ENCODE results near the gene PLTP. TPM values are rescaled to one million over a fixed set of nuclear protein-coding genes. Genes with fewer than 3 reads are reported as not detected.

PLTP gene
- total and polyA plus RNA-seq, 2 of the 13 experiments (the other 11 are each of a cell fraction or from before 2014, with no cell fraction given), result 16.9 to 28.6 TPM

GRCh38 chr20:45917790-45918141 lies 5.8 kb upstream of the PLTP start (continued):
- 0 out of 2 replicates have a peak, but pooled peaks have one; percentile 46 for TF ChIP-seq ZNF598 (CRISPR knock-in tag; IDR thresholded peaks at IDR 0.05; ENCODE audit: borderline replicate concordance)
- TF ChIP-seq, protein P1, sequence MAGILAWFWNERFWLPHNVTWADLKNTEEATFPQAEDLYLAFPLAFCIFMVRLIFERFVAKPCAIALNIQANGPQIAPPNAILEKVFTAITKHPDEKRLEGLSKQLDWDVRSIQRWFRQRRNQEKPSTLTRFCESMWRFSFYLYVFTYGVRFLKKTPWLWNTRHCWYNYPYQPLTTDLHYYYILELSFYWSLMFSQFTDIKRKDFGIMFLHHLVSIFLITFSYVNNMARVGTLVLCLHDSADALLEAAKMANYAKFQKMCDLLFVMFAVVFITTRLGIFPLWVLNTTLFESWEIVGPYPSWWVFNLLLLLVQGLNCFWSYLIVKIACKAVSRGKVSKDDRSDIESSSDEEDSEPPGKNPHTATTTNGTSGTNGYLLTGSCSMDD (CRISPR knock-in tag; IDR thresholded peaks at IDR 0.05), result no peak
- TF ChIP-seq ZFP91 (CRISPR knock-in tag; IDR thresholded peaks at IDR 0.05; ENCODE audit: borderline replicate concordance), result 0 out of 2 replicates have a peak, but pooled peaks have one; percentile 26
- TF ChIP-seq HHEX (CRISPR knock-in tag; IDR thresholded peaks at IDR 0.05), result no peak
- TF ChIP-seq ATF1 (CRISPR knock-in tag; IDR thresholded peaks at IDR 0.05), result no peak
- no peak for TF ChIP-seq CC2D1A (CRISPR knock-in tag; IDR thresholded peaks at IDR 0.05)
- TF ChIP-seq SIX1 (CRISPR knock-in tag; IDR thresholded peaks at IDR 0.05; ENCODE audit: borderline replicate concordance), result no peak
- no peak for TF ChIP-seq ZSCAN25 (CRISPR knock-in tag; IDR thresholded peaks at IDR 0.05)
- TF ChIP-seq, protein P2, sequence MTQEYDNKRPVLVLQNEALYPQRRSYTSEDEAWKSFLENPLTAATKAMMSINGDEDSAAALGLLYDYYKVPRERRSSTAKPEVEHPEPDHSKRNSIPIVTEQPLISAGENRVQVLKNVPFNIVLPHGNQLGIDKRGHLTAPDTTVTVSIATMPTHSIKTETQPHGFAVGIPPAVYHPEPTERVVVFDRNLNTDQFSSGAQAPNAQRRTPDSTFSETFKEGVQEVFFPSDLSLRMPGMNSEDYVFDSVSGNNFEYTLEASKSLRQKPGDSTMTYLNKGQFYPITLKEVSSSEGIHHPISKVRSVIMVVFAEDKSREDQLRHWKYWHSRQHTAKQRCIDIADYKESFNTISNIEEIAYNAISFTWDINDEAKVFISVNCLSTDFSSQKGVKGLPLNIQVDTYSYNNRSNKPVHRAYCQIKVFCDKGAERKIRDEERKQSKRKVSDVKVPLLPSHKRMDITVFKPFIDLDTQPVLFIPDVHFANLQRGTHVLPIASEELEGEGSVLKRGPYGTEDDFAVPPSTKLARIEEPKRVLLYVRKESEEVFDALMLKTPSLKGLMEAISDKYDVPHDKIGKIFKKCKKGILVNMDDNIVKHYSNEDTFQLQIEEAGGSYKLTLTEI (CRISPR knock-in tag; conservative IDR thresholded peaks at IDR 0.05), result no peak
- TF ChIP-seq MIER3 (CRISPR knock-in tag; IDR thresholded peaks at IDR 0.05; ENCODE audit: borderline replicate concordance), result no peak
- TF ChIP-seq ZFP36L1 (CRISPR knock-in tag; IDR thresholded peaks at IDR 0.05), result 0 out of 2 replicates have a peak, but pooled peaks have one; percentile 55
- TF ChIP-seq PITX1 (CRISPR knock-in tag; IDR thresholded peaks at IDR 0.05), result 0 out of 2 replicates have a peak, but pooled peaks have one; percentile 10
- TF ChIP-seq, protein P3, sequence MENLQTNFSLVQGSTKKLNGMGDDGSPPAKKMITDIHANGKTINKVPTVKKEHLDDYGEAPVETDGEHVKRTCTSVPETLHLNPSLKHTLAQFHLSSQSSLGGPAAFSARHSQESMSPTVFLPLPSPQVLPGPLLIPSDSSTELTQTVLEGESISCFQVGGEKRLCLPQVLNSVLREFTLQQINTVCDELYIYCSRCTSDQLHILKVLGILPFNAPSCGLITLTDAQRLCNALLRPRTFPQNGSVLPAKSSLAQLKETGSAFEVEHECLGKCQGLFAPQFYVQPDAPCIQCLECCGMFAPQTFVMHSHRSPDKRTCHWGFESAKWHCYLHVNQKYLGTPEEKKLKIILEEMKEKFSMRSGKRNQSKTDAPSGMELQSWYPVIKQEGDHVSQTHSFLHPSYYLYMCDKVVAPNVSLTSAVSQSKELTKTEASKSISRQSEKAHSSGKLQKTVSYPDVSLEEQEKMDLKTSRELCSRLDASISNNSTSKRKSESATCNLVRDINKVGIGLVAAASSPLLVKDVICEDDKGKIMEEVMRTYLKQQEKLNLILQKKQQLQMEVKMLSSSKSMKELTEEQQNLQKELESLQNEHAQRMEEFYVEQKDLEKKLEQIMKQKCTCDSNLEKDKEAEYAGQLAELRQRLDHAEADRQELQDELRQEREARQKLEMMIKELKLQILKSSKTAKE (CRISPR knock-in tag; IDR thresholded peaks at IDR 0.05; ENCODE audit: borderline replicate concordance), result 0 out of 2 replicates have a peak, but pooled peaks have one; percentile 20
- TF ChIP-seq, protein P4, sequence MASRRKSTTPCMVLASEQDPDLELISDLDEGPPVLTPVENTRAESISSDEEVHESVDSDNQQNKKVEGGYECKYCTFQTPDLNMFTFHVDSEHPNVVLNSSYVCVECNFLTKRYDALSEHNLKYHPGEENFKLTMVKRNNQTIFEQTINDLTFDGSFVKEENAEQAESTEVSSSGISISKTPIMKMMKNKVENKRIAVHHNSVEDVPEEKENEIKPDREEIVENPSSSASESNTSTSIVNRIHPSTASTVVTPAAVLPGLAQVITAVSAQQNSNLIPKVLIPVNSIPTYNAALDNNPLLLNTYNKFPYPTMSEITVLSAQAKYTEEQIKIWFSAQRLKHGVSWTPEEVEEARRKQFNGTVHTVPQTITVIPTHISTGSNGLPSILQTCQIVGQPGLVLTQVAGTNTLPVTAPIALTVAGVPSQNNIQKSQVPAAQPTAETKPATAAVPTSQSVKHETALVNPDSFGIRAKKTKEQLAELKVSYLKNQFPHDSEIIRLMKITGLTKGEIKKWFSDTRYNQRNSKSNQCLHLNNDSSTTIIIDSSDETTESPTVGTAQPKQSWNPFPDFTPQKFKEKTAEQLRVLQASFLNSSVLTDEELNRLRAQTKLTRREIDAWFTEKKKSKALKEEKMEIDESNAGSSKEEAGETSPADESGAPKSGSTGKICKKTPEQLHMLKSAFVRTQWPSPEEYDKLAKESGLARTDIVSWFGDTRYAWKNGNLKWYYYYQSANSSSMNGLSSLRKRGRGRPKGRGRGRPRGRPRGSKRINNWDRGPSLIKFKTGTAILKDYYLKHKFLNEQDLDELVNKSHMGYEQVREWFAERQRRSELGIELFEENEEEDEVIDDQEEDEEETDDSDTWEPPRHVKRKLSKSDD (CRISPR knock-in tag; IDR thresholded peaks at IDR 0.05; ENCODE audit: low read depth), result peak; percentile 32; the same call in 1 of the 2 replicates
- TF ChIP-seq ZSCAN21 (CRISPR knock-in tag; IDR thresholded peaks at IDR 0.05; ENCODE audit: borderline replicate concordance), result peak; percentile 57
- TF ChIP-seq, protein P5, sequence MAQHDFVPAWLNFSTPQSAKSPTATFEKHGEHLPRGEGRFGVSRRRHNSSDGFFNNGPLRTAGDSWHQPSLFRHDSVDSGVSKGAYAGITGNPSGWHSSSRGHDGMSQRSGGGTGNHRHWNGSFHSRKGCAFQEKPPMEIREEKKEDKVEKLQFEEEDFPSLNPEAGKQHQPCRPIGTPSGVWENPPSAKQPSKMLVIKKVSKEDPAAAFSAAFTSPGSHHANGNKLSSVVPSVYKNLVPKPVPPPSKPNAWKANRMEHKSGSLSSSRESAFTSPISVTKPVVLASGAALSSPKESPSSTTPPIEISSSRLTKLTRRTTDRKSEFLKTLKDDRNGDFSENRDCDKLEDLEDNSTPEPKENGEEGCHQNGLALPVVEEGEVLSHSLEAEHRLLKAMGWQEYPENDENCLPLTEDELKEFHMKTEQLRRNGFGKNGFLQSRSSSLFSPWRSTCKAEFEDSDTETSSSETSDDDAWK (CRISPR knock-in tag; IDR thresholded peaks at IDR 0.05), result no peak
- TF ChIP-seq ARNTL (CRISPR knock-in tag; IDR thresholded peaks at IDR 0.05), result 0 out of 2 replicates have a peak, but pooled peaks have one; percentile 20
- TF ChIP-seq CENPX (CRISPR knock-in tag; IDR thresholded peaks at IDR 0.05), result no peak

Measured in HepG2 (cell line).